Pancreas (tissue), 10 donors: ENCODE data around the gene CBFB. TPM values are rescaled to one million over a fixed set of nuclear protein-coding genes. Genes with fewer than 3 reads are reported as not detected.

ENCODE experiments used
- ATAC-seq, 4 donors: fragments of 200-7000 bp; cut with Tn5 transposase; one replicate each; pipeline versions ENCODE4 v1.8.0 to v1.9.1; 2020; ENCODE audit warnings: mild to moderate bottlenecking in 4 of 4, moderate library complexity in 4 of 4
- DNase-seq, 6 donors: peaks; one replicate each; pipeline ENCODE4 v3.0.0-alpha.2; 2020
- FAIRE-seq: peaks from 2 replicates; lab custom pipeline; 2012; peaks lifted over from hg19 to GRCh38; lab: Jason Lieb, UNC
- H3K27ac ChIP-seq, 4 donors: fragments of 200-600 bp; sonication (generic); 1 replicate in 3 of 4; 2 replicates in 1 of 4; pipeline versions ENCODE4 v1.5.0 to v1.8.0; 2020
- H3K27me3 ChIP-seq, 4 donors: fragments of 200-600 bp; one replicate each; pipeline ENCODE4 v1.8.0; 2021
- H3K36me3 ChIP-seq, 3 donors: fragments of 200-600 bp; sonication (generic) in 1 of 3; one replicate each; pipeline versions ENCODE4 v1.5.0 to v1.8.0; 2020 to 2021
- H3K4me1 ChIP-seq, 3 donors: fragments of 200-600 bp; one replicate each; pipeline ENCODE4 v1.8.0; 2021
- H3K4me3 ChIP-seq, 4 donors: fragments of 200-600 bp; sonication (generic) in 2 of 4; one replicate each; pipeline versions ENCODE4 v1.5.0 to v1.8.0; 2020 to 2021
- H3K9me3 ChIP-seq, 4 donors: fragments of 200-600 bp; one replicate each; pipeline ENCODE4 v1.8.0; 2021
- WGBS, 2 donors: extraction: QIAGEN DNeasy Blood & Tissue Kit; methylation state at CpG; one replicate each; pipeline ENCODE4 v1.1.7; 2013; 5-methylcytosine and 5-hydroxymethylcytosine counted together
- intact Hi-C, 3 donors: fragments of 100-400 bp; cut with DNase I; formaldehyde crosslinking; loops; one replicate each; pipeline versions ENCODE4 v1.11.1 to v1.14.2; 2022
- polyA plus RNA-seq, 2 donors: library from polyadenylated mRNA; stranded (reverse); fragments of 200-250 nt; gene quantifications; one replicate each; pipeline ENCODE4 v1.2.3, GENCODE V29; 2013
- total RNA-seq, 6 donors: library from RNA; stranded (reverse); fragmentation: NEBNext Ultra II Directional in 4 of 6; extraction: Animal tissue kit (Norgen Biotek cat#: 25700) in 4 of 6; gene quantifications; one replicate each; pipeline versions ENCODE4 v1.2.1 to v1.2.4, GENCODE V29; 2021 to 2023
- TF ChIP-seq, protein P1 (sequence below), 4 donors: fragments of 200-600 bp; sonication (generic) in 3 of 4; IDR thresholded peaks; one replicate each; pipeline versions ENCODE4 v1.5.0 to v1.8.0; 2021; ENCODE audit warnings: antibody characterized with exemption in 4 of 4
- donor health status: healthy with polysubstance abuse.
- donor health status: DM: no; HTN: no; CAD: no; lungs with moderate emphysema.
- donor health status: DM: no; HTN: no; CAD: no.
- donor health status: control.
- donor health status: control.
- donor health status: Bipolar disorder and iron deficiency.
- donor health status: DM: yes; HTN: yes; CAD: no.
- donor health status: DM: no; HTN: no; CAD: no.
- donor health status: DM: no; HTN: no; CAD: no.
- donor health status: DM: yes; HTN: yes; CAD: no.

CBFB gene
- total and polyA plus RNA-seq, 8 donors, result 11.5 to 27.0 (median 19.6) TPM

DNA sequence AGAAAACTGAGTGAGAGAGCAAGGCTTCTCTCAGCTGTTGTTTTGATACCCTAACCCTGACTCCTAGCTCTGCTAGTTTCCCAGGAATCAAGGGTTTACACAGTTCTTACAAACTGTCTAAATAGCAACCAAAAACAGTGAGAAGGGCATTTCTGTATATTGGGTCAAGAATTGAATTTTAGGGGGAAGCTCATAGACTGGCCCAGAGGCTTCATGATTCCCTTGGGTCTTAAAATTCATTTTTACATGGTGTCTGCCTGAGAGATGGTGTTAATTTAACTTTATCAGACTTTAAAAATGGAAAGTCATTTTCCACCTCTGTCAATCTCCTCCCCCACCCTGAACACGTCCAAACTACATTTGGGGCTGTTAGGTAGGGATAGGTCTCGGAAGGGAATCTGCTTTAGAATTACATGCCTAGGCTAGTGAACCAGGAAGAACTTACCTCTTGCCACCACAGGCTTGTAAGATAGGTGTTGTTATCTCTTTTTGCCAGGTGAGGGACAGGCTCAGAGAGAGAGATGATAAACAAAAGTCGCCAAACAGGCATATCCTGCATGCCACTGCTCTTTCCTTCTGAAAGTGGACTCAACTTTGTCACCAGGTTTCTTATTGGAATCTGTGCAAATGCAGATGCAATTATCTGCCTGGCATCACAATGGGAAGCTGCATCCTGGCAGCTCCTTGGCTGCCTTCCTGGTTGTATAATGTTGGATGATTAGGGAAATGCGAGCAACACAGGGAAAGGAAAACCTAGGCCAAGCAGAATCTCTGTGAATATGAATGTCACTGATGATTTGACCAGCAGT lies 83.8 kb downstream of the CBFB start:
- Histone ChIP-seq H3K27me3 (no peaks in the 10 kb centered on the region), H3K9me3 (no peaks in the 10 kb centered on the region), H3K4me1 (peaks cover 0 to 12% (median 4%) of the 10 kb centered on the region in 3 donors), H3K27ac (no peak overlapping the region), H3K36me3 (no peaks in the 10 kb centered on the region), H3K4me3 (no peak overlapping the region)
- DNase-seq (no peak), ATAC-seq (no peak), FAIRE-seq (no peak)
- TF ChIP-seq, protein P1, sequence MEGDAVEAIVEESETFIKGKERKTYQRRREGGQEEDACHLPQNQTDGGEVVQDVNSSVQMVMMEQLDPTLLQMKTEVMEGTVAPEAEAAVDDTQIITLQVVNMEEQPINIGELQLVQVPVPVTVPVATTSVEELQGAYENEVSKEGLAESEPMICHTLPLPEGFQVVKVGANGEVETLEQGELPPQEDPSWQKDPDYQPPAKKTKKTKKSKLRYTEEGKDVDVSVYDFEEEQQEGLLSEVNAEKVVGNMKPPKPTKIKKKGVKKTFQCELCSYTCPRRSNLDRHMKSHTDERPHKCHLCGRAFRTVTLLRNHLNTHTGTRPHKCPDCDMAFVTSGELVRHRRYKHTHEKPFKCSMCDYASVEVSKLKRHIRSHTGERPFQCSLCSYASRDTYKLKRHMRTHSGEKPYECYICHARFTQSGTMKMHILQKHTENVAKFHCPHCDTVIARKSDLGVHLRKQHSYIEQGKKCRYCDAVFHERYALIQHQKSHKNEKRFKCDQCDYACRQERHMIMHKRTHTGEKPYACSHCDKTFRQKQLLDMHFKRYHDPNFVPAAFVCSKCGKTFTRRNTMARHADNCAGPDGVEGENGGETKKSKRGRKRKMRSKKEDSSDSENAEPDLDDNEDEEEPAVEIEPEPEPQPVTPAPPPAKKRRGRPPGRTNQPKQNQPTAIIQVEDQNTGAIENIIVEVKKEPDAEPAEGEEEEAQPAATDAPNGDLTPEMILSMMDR (IDR thresholded peaks at IDR 0.05), result no peak
- 59 to 63% methylated on average over 4 of the region's 4 CpGs for WGBS, 2 donors
- intact Hi-C loops, result no loop called here

DNA sequence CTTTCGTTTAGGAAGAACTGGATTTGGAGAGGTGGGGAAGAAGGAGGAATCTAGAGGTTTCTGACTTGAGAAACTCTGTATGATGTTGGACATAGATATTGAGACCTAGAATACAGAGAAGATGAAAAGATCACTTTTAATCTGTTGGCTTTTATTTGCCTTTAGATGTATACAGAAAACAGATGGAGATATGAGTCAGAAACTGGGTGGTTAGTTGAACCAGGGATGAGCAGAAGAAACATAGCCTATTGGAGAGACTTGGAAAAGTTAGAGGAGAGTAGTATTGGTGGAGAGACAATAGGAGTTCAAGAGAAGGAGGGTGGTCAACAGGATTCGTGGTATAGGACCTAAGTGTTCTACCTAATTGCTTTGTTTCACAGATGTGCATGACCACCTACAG lies 85.8 kb downstream of the CBFB start:
- no peaks in the 10 kb centered on the region for H3K36me3 ChIP-seq
- FAIRE-seq, result no peak
- H3K27ac ChIP-seq, result no peak overlapping the region
- no peak overlapping the region for H3K4me3 ChIP-seq
- no peaks in the 10 kb centered on the region for H3K27me3 ChIP-seq
- H3K9me3 ChIP-seq, result no peaks in the 10 kb centered on the region
- TF ChIP-seq, protein P1 (IDR thresholded peaks at IDR 0.05), result no peak
- 67 to 72% methylated on average over 2 of the region's 2 CpGs for WGBS, 2 donors
- peaks cover 0 to 9% (median 4%) of the 10 kb centered on the region in 3 donors for H3K4me1 ChIP-seq
- no peak for DNase-seq
- intact Hi-C loops, result no loop called here
- ATAC-seq, result no peak

DNA sequence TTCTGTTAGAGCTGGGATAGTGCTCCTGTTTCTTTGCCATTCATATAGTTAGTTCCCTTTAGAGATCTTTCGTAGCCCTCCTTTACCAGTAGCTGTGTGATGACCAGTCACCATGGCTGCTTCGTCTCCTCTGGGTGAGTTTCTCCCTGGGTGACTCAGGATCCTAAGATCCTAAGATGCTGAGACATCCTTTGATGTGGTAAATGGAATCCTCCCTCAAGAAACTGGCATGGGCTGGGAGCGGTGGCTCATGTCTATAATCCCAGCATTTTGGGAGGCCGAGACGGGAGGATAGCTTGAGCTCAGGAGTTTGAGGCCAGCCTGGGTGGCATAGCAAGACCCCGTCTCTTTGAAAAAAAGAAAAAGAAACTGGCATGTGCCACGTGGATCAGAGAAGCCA lies 86.7 kb downstream of the CBFB start:
- H3K4me3 ChIP-seq, result no peak overlapping the region
- DNase-seq (no peak), FAIRE-seq (no peak), ATAC-seq (no peak)
- H3K27ac ChIP-seq, result no peak overlapping the region
- H3K27me3 ChIP-seq, result no peaks in the 10 kb centered on the region
- 83 to 85% methylated on average over 7 of the region's 7 CpGs for WGBS, 2 donors
- peaks cover 0 to 8% (median 4%) of the 10 kb centered on the region in 3 donors for H3K4me1 ChIP-seq
- TF ChIP-seq, protein P1 (IDR thresholded peaks at IDR 0.05), result no peak
- intact Hi-C loops, result no loop called here
- H3K9me3 ChIP-seq, result no peaks in the 10 kb centered on the region
- no peaks in the 10 kb centered on the region for H3K36me3 ChIP-seq

DNA sequence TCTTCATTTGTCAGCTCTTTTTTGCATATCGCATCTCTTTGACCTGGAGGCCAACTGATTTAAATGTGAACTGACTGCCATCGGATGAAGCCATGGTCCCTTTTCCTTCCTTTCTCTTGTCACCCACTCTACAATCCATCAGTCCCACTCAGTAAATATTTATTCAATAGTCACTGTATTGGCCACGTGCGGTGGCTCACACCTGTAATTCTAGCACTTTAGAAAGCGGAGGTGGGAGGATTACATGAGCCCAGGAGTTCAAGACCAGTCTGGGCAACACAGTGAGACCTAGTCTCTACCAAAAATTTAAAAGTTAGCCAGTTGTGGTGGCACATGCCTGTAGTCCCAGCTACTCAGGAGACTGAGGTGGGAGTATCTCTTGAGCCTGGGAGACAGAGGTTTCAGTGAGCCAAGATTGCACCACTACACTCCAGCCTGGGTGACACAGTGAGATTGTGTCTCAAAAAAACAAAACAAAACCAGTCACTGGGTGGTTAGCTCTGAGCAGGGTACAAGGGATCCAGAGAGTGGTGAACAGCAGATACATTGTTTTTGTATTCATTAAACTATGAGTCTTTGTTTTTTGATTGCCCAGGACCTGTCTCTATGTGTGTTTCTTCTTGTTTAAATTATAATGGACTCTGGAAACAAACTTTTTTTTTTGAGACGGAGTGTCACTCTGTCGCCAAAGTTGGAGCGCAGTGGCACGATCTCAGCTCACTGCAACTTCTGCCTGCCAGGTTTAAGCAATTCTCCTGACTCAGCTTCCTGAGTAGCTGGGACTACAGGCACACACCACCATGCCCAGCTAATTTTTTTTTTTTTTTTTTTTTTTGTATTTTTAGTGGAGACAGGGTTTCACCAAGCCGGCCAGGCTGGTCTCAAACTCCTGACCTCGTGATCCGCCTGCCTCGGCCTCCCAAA lies 87.7 kb downstream of the CBFB start:
- no peak for DNase-seq
- H3K4me3 ChIP-seq, result no peak overlapping the region
- TF ChIP-seq, protein P1 (IDR thresholded peaks at IDR 0.05), result no peak
- peaks cover 0 to 4% (median 0%) of the 10 kb centered on the region in 3 donors for H3K4me1 ChIP-seq
- H3K9me3 ChIP-seq, result no peaks in the 10 kb centered on the region
- WGBS, 2 donors, result 77% methylated on average over 13 of the region's 13 CpGs
- intact Hi-C loops, result no loop called here
- no peak for FAIRE-seq
- no peaks in the 10 kb centered on the region for H3K27me3 ChIP-seq
- peaks cover 0 to under 1% (median 0%) of the 10 kb centered on the region in 3 donors for H3K36me3 ChIP-seq
- no peak for ATAC-seq
- no peak overlapping the region for H3K27ac ChIP-seq
